Stomach (tissue), 9 donors: Measurements from ENCODE around the gene MBD3L5. TPM values are rescaled to one million over a fixed set of nuclear protein-coding genes. Genes with fewer than 3 reads are reported as not detected.

Source experiments
- DNase-seq, 2 donors: peaks; one replicate each; pipeline versions ENCODE4 v3.0.0 to v3.0.0-alpha.2; 2013 to 2019
- H3K27ac ChIP-seq, 5 donors: fragments of 200-600 bp in 4 of 5; sonication (generic) in 4 of 5; one replicate each; pipeline ENCODE4 v1.5.1; 2013 to 2019; ENCODE audit warnings: mild to moderate bottlenecking in 1 of 5, moderate library complexity in 1 of 5
- H3K27me3 ChIP-seq, 3 donors: fragments of 200-600 bp; sonication (generic); one replicate each; pipeline ENCODE4 v1.5.1; 2017 to 2019; ENCODE audit warnings: mixed run types in 1 of 3
- H3K36me3 ChIP-seq, 4 donors: fragments of 200-600 bp; sonication (generic); 1 replicate in 3 of 4; 2 replicates in 1 of 4; pipeline ENCODE4 v1.5.1; 2016 to 2019
- H3K4me1 ChIP-seq, 4 donors: fragments of 200-600 bp; sonication (generic); one replicate each; pipeline ENCODE4 v1.5.1; 2016 to 2019
- H3K4me3 ChIP-seq, 4 donors: fragments of 200-600 bp; sonication (generic) in 3 of 4; one replicate each; pipeline ENCODE4 v1.5.1; 2016 to 2019; ENCODE audit warnings: mild to moderate bottlenecking in 1 of 4
- H3K9me3 ChIP-seq, 4 donors: fragments of 200-600 bp; sonication (generic); one replicate each; pipeline ENCODE4 v1.5.1; 2016 to 2019
- EP300 ChIP-seq: sonication (generic); formaldehyde crosslinking; IDR thresholded peaks from one replicate; pipeline ENCODE4 v1.6.1; 2017; ENCODE audit warnings: antibody characterized with exemption
- POLR2A ChIP-seq, 4 donors: fragments of 450-650 bp; IDR thresholded peaks; one replicate each; pipeline ENCODE4 v1.6.1; 2016; ENCODE audit warnings: antibody characterized with exemption in 4 of 4, control low read depth in 2 of 4, mild to moderate bottlenecking in 1 of 4, moderate library complexity in 1 of 4
- WGBS, 5 donors: extraction: QIAGEN DNeasy Blood & Tissue Kit in 3 of 5; methylation state at CpG; one replicate each; pipeline versions ENCODE4 v1.1.5 to v1.1.7; 2013 to 2018; 5-methylcytosine and 5-hydroxymethylcytosine counted together
- intact Hi-C: fragments of 100-400 bp; cut with DNase I; formaldehyde crosslinking; loops from one replicate; pipeline ENCODE4 v1.15.1; 2023; ENCODE audit warnings: low total_unique reads
- polyA plus RNA-seq, 3 donors: library from polyadenylated mRNA; stranded (reverse); fragments of 200-250 nt; gene quantifications; one replicate each; pipeline ENCODE4 v1.2.3, GENCODE V29; 2013
- total RNA-seq, 5 donors: library from RNA; depleted of rRNA; stranded (reverse); fragments of >200 nt; gene quantifications; one replicate each; pipeline versions ENCODE4 v1.1.0 to v1.2.3, GENCODE V29; 2014 to 2016
- TF ChIP-seq, protein P1 (sequence below), 7 experiments: fragments of 450-650 bp in 4 of 7; fragments of 200-600 bp in 3 of 7; sonication (generic) in 3 of 7; IDR thresholded peaks; one replicate each; pipeline ENCODE4 v1.5.1; 2016 to 2019; ENCODE audit warnings: antibody characterized with exemption in 7 of 7, control low read depth in 2 of 7, mild to moderate bottlenecking in 1 of 7
- donor health status: healthy with polysubstance abuse.
- donor health status: Bipolar disorder and iron deficiency.
- donor health status: healthy.

The MBD3L5 gene
- total and polyA plus RNA-seq, 8 donors = not detected

DNA sequence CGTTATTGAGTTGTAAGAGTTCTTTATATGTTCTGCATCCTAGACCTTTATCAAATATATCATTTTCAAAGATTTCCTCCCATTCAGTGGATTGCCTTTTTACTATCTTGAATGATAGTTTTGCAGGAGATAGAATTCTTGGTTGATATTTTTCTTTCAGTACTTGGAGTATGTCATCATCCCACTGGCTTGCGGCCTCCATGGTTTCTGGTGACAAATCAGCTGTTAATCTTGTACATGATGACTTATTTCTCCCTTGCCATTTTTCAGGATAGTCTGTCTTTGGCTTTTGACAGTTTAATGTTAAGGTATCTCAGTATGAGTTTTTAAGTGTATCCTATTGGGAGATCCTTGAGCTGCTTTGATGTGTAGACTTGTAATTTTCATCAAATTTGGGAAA is 47.6 kb downstream of the MBD3L5 start:
- WGBS, 5 donors = 94 to 99% (median 98%) methylated on average over 2 of the region's 2 CpGs

More for the DNA sequence above, 47.6 kb downstream of the MBD3L5 start:
- intact Hi-C loops = no loop called here
- Histone ChIP-seq H3K4me1 (no peaks in the 10 kb centered on the region), H3K27ac (no peak overlapping the region), H3K9me3 (peaks cover 55 to 92% (median 80%) of the 10 kb centered on the region in 4 donors), H3K27me3 (no peaks in the 10 kb centered on the region), H3K4me3 (no peak overlapping the region), H3K36me3 (peaks cover 97 to 100% (median 100%) of the 10 kb centered on the region in 4 donors)
- DNase-seq = no peak
- TF ChIP-seq, protein P1, sequence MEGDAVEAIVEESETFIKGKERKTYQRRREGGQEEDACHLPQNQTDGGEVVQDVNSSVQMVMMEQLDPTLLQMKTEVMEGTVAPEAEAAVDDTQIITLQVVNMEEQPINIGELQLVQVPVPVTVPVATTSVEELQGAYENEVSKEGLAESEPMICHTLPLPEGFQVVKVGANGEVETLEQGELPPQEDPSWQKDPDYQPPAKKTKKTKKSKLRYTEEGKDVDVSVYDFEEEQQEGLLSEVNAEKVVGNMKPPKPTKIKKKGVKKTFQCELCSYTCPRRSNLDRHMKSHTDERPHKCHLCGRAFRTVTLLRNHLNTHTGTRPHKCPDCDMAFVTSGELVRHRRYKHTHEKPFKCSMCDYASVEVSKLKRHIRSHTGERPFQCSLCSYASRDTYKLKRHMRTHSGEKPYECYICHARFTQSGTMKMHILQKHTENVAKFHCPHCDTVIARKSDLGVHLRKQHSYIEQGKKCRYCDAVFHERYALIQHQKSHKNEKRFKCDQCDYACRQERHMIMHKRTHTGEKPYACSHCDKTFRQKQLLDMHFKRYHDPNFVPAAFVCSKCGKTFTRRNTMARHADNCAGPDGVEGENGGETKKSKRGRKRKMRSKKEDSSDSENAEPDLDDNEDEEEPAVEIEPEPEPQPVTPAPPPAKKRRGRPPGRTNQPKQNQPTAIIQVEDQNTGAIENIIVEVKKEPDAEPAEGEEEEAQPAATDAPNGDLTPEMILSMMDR (IDR thresholded peaks at IDR 0.05) = no peak
- TF ChIP-seq EP300 (no peak), POLR2A (IDR thresholded peaks at IDR 0.05) (no peak)

Other genes with a start within 250 kb of the MBD3L5 start
- gene ADGRE1, start 143.0 kb upstream of the MBD3L5 start, total RNA-seq = 1 to 10 TPM in 1 of 5 donors, under 1 TPM in 1, not detected in 3; 0.37 to 5.8 TPM
- gene ADGRE1, start 143.0 kb upstream of the MBD3L5 start, polyA plus RNA-seq = under 1 TPM in 2 of 3 donors, not detected in 1; 0.30 to 0.44 TPM
- not detected for gene MBD3L2B, start 9.1 kb upstream of the MBD3L5 start, total RNA-seq
- not detected for gene MBD3L2B, start 9.1 kb upstream of the MBD3L5 start, polyA plus RNA-seq
- gene MBD3L4, start 9.6 kb downstream of the MBD3L5 start, total RNA-seq = not detected
- gene MBD3L4, start 9.6 kb downstream of the MBD3L5 start, polyA plus RNA-seq = not detected
- gene MBD3L2, start 18.7 kb downstream of the MBD3L5 start, total RNA-seq = not detected
- gene MBD3L2, start 18.7 kb downstream of the MBD3L5 start, polyA plus RNA-seq = not detected
- gene MBD3L3, start 28.1 kb downstream of the MBD3L5 start, total RNA-seq = not detected
- not detected for gene MBD3L3, start 28.1 kb downstream of the MBD3L5 start, polyA plus RNA-seq
- gene ZNF557, start 39.1 kb downstream of the MBD3L5 start, total RNA-seq = 10 to 100 TPM in 3 of 5 donors, 1 to 10 TPM in 2; 7.2 to 41.4 (median 14.9) TPM
- 1 to 10 TPM; 1.3 to 2.2 (median 2.1) TPM for gene ZNF557, start 39.1 kb downstream of the MBD3L5 start, polyA plus RNA-seq